Vagina (tissue), 2 donors: ENCODE data around the gene METTL1.
"Not testable (repeated sequence)": the region's sequence is repeated elsewhere in the genome, so short reads cannot be mapped to it uniquely, and the experiment has no call there.

Experiments
- CTCF ChIP-seq, 3 experiments: fragments of 450-650 bp in 2 of 3; fragments of 200-600 bp in 1 of 3; sonication (generic) in 1 of 3; IDR thresholded peaks; one replicate each; pipeline ENCODE4 v1.5.1; 2017 to 2019; ENCODE audit warnings: antibody characterized with exemption in 3 of 3, mild to moderate bottlenecking in 2 of 3, moderate library complexity in 2 of 3
- POLR2A ChIP-seq, 2 donors: fragments of 450-650 bp; IDR thresholded peaks; one replicate each; pipeline ENCODE4 v1.6.1; 2017; ENCODE audit warnings: antibody characterized with exemption in 2 of 2, mild to moderate bottlenecking in 2 of 2, moderate library complexity in 2 of 2
- POLR2AphosphoS5 ChIP-seq, 2 donors: sonication (generic); formaldehyde crosslinking; IDR thresholded peaks; one replicate each; pipeline ENCODE4 v1.9.0; 2017; ENCODE audit warnings: antibody characterized with exemption in 2 of 2, mild to moderate bottlenecking in 2 of 2, low read depth in 1 of 2; ENCODE audit not compliant: insufficient read depth in 1 of 2

GRCh38 chr12:57817990-57818331, 46.1 kb upstream of the METTL1 start:
- not testable (repeated sequence) for TF ChIP-seq CTCF (IDR thresholded peaks at IDR 0.05); POLR2A (IDR thresholded peaks at IDR 0.05); POLR2AphosphoS5 (IDR thresholded peaks at IDR 0.05; ENCODE audit: insufficient read depth in 1 of 2, low read depth in 1 of 2)
